HUES64 (cell line): Measurements from ENCODE around the gene PLPPR3.
A peak's percentile ranks its signal among the peaks of the same experiment; 100 is the strongest.

ENCODE experiments used
- H3K27ac ChIP-seq: 2 replicates; pipeline ENCODE4 v1.7.0; 2013; ENCODE audit warnings: low read depth, low read length, inconsistent platforms
- H3K27me3 ChIP-seq: 2 replicates; pipeline ENCODE4 v1.6.1; 2013; ENCODE audit warnings: mild to moderate bottlenecking, low read length; ENCODE audit not compliant: insufficient read depth
- H3K36me3 ChIP-seq: 2 replicates; pipeline ENCODE4 v1.6.1; 2013; ENCODE audit warnings: mild to moderate bottlenecking, low read length; ENCODE audit not compliant: insufficient read depth
- H3K4me1 ChIP-seq: 2 replicates; pipeline ENCODE4 v1.6.1; 2013; ENCODE audit warnings: mild to moderate bottlenecking, low read length, moderate library complexity; ENCODE audit not compliant: insufficient read depth
- H3K4me3 ChIP-seq: 2 replicates; pipeline ENCODE4 v1.5.1; 2013; ENCODE audit warnings: mild to moderate bottlenecking, low read length, moderate library complexity
- H3K9ac ChIP-seq: 2 replicates; pipeline ENCODE4 v1.6.1; 2013; ENCODE audit warnings: mild to moderate bottlenecking, low read depth, low read length
- H3K9me3 ChIP-seq: 2 replicates; pipeline ENCODE4 v1.6.1; 2013; ENCODE audit warnings: low read depth, low read length; ENCODE audit not compliant: insufficient read depth
- WGBS: fragments of 150-250, 120-280 bp; methylation state at CpG from one replicate; pipeline ENCODE4 v1.1.7; 2013; ENCODE audit warnings: missing lambda C conversion rate; 5-methylcytosine and 5-hydroxymethylcytosine counted together

PLPPR3 gene

GRCh38 chr19:788983-789700 is 32.6 kb downstream of the PLPPR3 start:
- peaks cover 14% of the 10 kb centered on the region for H3K4me1 ChIP-seq
- peak overlapping the region; percentile 82 for H3K27ac ChIP-seq
- 34% methylated on average over 33 of the region's 33 CpGs for WGBS

GRCh38 chr19:788686-788982 is 33.1 kb downstream of the PLPPR3 start:
- peaks cover 14% of the 10 kb centered on the region for H3K4me1 ChIP-seq
- WGBS: 76% methylated on average over 11 of the region's 11 CpGs
- H3K9me3 ChIP-seq: no peaks in the 10 kb centered on the region
- no peaks in the 10 kb centered on the region for H3K27me3 ChIP-seq
- H3K9ac ChIP-seq: peak overlapping the region; percentile 52; the same call in 1 of the 2 replicates
- no peak overlapping the region for H3K4me3 ChIP-seq
- H3K36me3 ChIP-seq: no peaks in the 10 kb centered on the region
- H3K27ac ChIP-seq: peak overlapping the region; percentile 82

More at GRCh38 chr19:788983-789700, 32.6 kb downstream of the PLPPR3 start:
- H3K9me3 ChIP-seq: no peaks in the 10 kb centered on the region
- H3K27me3 ChIP-seq: no peaks in the 10 kb centered on the region
- no peaks in the 10 kb centered on the region for H3K36me3 ChIP-seq
- H3K4me3 ChIP-seq: no peak overlapping the region
- H3K9ac ChIP-seq: peak overlapping the region; percentile 52

GRCh38 chr19:787536-787935 is 34.2 kb downstream of the PLPPR3 start:
- Histone ChIP-seq H3K9ac (no peak overlapping the region), H3K4me3 (no peak overlapping the region), H3K27me3 (no peaks in the 10 kb centered on the region), H3K4me1 (peaks cover 23% of the 10 kb centered on the region), H3K36me3 (no peaks in the 10 kb centered on the region), H3K27ac (no peak overlapping the region), H3K9me3 (no peaks in the 10 kb centered on the region)
- 90% methylated on average over 16 of the region's 16 CpGs for WGBS

DNA sequence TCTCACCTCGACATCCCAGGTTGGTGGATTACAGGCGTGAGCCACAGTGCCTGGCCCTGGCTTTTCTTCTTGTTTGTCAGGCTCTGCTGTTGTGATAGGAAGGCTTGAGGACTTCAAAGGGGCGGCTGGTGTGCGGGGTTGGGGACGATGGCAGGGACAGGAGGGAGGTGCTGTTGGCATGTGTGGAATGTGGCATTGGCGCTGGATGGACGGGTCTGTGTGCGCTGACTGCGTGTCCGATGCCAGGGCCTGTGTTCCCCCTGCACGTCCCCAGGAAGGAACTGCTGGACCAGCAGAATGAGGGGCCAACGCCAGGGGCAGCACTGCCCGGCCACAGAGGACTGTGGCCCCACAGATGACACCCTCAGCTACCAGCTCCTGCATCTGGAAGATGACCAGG is 37.2 kb downstream of the PLPPR3 start:
- H3K36me3 ChIP-seq: no peaks in the 10 kb centered on the region
- H3K27me3 ChIP-seq: no peaks in the 10 kb centered on the region
- H3K27ac ChIP-seq: no peak overlapping the region
- no peak overlapping the region for H3K4me3 ChIP-seq
- no peaks in the 10 kb centered on the region for H3K9me3 ChIP-seq
- WGBS: 93% methylated on average over 13 of the region's 13 CpGs
- H3K4me1 ChIP-seq: peaks cover 26% of the 10 kb centered on the region
- no peak overlapping the region for H3K9ac ChIP-seq

DNA sequence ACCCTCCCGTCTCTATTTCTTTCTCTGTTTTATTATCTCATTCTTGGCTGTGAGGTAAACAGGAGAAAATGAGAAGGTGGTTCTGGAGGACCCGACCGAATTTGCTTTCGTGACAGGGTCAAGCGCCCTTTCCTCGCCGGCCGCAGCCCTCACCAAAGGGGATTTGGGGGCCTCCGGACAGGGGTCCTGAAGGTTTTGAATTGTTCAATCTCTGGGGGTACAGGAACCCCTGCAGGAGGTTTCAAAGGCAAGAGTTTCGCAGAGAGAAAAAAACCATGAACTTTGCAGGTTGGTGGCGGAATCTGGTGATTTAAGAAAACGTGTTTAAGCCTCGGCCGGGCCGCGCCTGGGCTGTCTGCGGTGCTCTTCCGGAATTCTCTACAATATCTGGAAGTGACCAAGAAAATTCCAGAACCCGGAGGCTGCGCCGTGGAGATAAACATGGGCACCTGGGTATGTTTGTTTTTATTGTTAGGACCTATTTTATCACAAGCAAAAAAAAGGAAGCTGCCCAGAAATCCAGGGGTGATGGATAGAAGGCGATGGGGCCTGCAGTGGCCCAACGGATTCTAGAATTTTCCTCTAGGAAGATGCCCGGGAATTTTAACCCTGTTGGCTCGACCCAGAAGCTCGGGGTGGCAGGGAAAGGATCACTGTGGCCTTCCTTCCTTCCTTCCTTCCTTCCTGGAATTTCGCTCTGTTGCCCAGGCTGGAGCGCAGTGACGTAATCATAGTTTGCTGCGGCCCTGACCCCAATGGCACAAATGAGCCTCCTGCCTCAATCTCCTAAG is 38.7 kb downstream of the PLPPR3 start:
- WGBS: 64% methylated on average over 29 of the region's 30 CpGs
- Histone ChIP-seq H3K27ac (peak overlapping the region; percentile 95), H3K9me3 (no peaks in the 10 kb centered on the region), H3K9ac (peak overlapping the region; percentile 67), H3K4me1 (peaks cover 15% of the 10 kb centered on the region), H3K27me3 (no peaks in the 10 kb centered on the region), H3K4me3 (peak overlapping the region; percentile 37), H3K36me3 (no peaks in the 10 kb centered on the region)

- Histone ChIP-seq H3K27me3 (no peaks in the 10 kb centered on the region), H3K4me3 (peak overlapping the region; percentile 37), H3K9me3 (no peaks in the 10 kb centered on the region), H3K36me3 (no peaks in the 10 kb centered on the region), H3K27ac (peak overlapping the region; percentile 95), H3K4me1 (peaks cover 15% of the 10 kb centered on the region), H3K9ac (peak overlapping the region; percentile 72)
- WGBS: 7% methylated on average over 27 of the region's 29 CpGs
Measured at GRCh38 chr19:782185-782877, 39.4 kb downstream of the PLPPR3 start.

- Histone ChIP-seq H3K9me3 (no peaks in the 10 kb centered on the region), H3K27ac (peak overlapping the region; percentile 95), H3K36me3 (no peaks in the 10 kb centered on the region), H3K27me3 (no peaks in the 10 kb centered on the region), H3K4me1 (peaks cover 15% of the 10 kb centered on the region), H3K4me3 (peak overlapping the region; percentile 37), H3K9ac (peak overlapping the region; percentile 72)
- 75% methylated on average over 17 of the region's 19 CpGs for WGBS
Measured at GRCh38 chr19:781800-782184, 40.0 kb downstream of the PLPPR3 start.

- Histone ChIP-seq H3K36me3 (no peaks in the 10 kb centered on the region), H3K4me3 (no peak overlapping the region), H3K9ac (no peak overlapping the region), H3K27me3 (no peaks in the 10 kb centered on the region), H3K27ac (no peak overlapping the region), H3K4me1 (peaks cover 15% of the 10 kb centered on the region), H3K9me3 (no peaks in the 10 kb centered on the region)
- 91% methylated on average over 15 of the region's 15 CpGs for WGBS
Measured at GRCh38 chr19:780935-781334, 40.8 kb downstream of the PLPPR3 start.

DNA sequence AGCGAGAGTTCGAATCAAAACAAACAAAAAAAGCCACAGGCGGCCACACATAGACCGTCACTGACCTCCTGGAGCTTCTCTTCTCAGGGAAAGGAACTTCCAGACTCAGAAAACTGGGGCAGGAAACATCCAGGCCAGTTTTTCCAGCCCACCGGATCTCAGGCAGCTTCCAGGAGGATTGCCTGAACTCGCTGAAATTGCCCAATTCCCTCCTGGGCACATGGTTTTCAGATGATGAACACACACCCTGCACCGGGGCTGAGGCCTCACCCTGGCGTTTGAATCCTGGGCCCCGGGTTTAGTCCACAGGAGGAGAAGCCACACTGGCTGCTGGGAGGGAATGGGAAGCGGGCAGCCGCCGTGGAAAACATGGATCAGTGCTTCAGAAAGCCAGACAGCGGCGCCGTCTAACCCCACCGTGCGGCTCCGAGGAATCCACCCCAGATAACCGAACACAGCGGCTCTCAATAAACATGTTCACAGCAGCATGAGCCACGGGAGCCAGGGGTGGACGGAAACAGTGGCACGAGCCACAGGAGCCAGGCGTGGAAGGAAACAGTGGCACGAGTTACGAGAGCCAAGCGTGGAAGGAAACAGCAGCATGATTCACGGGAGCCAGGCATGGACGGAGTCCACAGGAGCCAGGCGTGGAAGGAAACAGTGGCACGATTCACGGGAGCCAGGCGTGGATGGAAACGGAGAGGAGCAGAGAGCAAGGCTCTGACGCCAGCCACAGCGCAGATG is 42.7 kb downstream of the PLPPR3 start:
- Histone ChIP-seq H3K9me3 (no peaks in the 10 kb centered on the region), H3K27ac (no peak overlapping the region), H3K9ac (no peak overlapping the region), H3K36me3 (no peaks in the 10 kb centered on the region), H3K4me3 (no peak overlapping the region), H3K4me1 (peaks cover 15% of the 10 kb centered on the region), H3K27me3 (no peaks in the 10 kb centered on the region)
- WGBS: 89% methylated on average over 36 of the region's 36 CpGs

GRCh38 chr19:776549-776948 is 45.2 kb downstream of the PLPPR3 start:
- H3K36me3 ChIP-seq: no peaks in the 10 kb centered on the region
- 89% methylated on average over 18 of the region's 18 CpGs for WGBS
- no peaks in the 10 kb centered on the region for H3K9me3 ChIP-seq
- H3K27me3 ChIP-seq: no peaks in the 10 kb centered on the region
- no peak overlapping the region for H3K27ac ChIP-seq
- H3K4me3 ChIP-seq: no peak overlapping the region
- H3K9ac ChIP-seq: no peak overlapping the region
- no peaks in the 10 kb centered on the region for H3K4me1 ChIP-seq
